ENCODE results near the gene ZNF629. TPM values are rescaled to one million over a fixed set of nuclear protein-coding genes. Genes with fewer than 3 reads are reported as not detected.

The ZNF629 gene
- total RNA-seq, 1 donor from 2014 or later: 35.5 TPM

- no peaks in the 10 kb centered on the region for H3K4me1 Mint-ChIP-seq (ENCODE audit: unreplicated experiment)
- H3K27ac Mint-ChIP-seq: no peak overlapping the region
- H3K4me3 Mint-ChIP-seq: no peak overlapping the region
- no peaks in the 10 kb centered on the region for H3K9me3 Mint-ChIP-seq
- no peaks in the 10 kb centered on the region for H3K27me3 Mint-ChIP-seq
- TF ChIP-seq, protein P1, sequence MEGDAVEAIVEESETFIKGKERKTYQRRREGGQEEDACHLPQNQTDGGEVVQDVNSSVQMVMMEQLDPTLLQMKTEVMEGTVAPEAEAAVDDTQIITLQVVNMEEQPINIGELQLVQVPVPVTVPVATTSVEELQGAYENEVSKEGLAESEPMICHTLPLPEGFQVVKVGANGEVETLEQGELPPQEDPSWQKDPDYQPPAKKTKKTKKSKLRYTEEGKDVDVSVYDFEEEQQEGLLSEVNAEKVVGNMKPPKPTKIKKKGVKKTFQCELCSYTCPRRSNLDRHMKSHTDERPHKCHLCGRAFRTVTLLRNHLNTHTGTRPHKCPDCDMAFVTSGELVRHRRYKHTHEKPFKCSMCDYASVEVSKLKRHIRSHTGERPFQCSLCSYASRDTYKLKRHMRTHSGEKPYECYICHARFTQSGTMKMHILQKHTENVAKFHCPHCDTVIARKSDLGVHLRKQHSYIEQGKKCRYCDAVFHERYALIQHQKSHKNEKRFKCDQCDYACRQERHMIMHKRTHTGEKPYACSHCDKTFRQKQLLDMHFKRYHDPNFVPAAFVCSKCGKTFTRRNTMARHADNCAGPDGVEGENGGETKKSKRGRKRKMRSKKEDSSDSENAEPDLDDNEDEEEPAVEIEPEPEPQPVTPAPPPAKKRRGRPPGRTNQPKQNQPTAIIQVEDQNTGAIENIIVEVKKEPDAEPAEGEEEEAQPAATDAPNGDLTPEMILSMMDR (conservative IDR thresholded peaks at IDR 0.05): no peak
- no peak for DNase-seq (ENCODE audit: extremely low spot score, unreplicated experiment)
- H3K36me3 Mint-ChIP-seq: peaks cover 33% of the 10 kb centered on the region
These were observed 57.9 kb downstream of the ZNF629 start for GRCh38 chr16:30728899-30729672.

Other genes starting within 250 kb of the ZNF629 start
- 16.8 and 20.2 TPM in 2 replicates for gene ZNF764, start 228.8 kb downstream of the ZNF629 start, total RNA-seq (ENCODE audit: low replicate concordance)
- gene ZNF688, start 215.5 kb downstream of the ZNF629 start, total RNA-seq (ENCODE audit: low replicate concordance): 9.8 and 14.3 TPM in 2 replicates
- gene ZNF785, start 201.5 kb downstream of the ZNF629 start, total RNA-seq (ENCODE audit: low replicate concordance): 22.4 and 29.1 TPM in 2 replicates
- gene ZNF689, start 176.8 kb downstream of the ZNF629 start, total RNA-seq (ENCODE audit: low replicate concordance): 8.1 and 14.9 TPM in 2 replicates
- gene PRR14, start 136.2 kb downstream of the ZNF629 start, total RNA-seq (ENCODE audit: low replicate concordance): 41.1 and 45.0 TPM in 2 replicates
- gene FBRS, start 128.8 kb downstream of the ZNF629 start, total RNA-seq (ENCODE audit: low replicate concordance): 77.3 and 78.2 TPM in 2 replicates
- 62.8 and 73.5 TPM in 2 replicates for gene SRCAP, start 88.0 kb downstream of the ZNF629 start, total RNA-seq (ENCODE audit: low replicate concordance)
- gene PHKG2, start 38.8 kb downstream of the ZNF629 start, total RNA-seq (ENCODE audit: low replicate concordance): 41.5 and 42.4 TPM in 2 replicates
- 14.2 and 15.0 TPM in 2 replicates for gene CFAP119, start 25.1 kb downstream of the ZNF629 start, total RNA-seq (ENCODE audit: low replicate concordance)
- gene RNF40, start 24.9 kb downstream of the ZNF629 start, total RNA-seq (ENCODE audit: low replicate concordance): 107 and 131 TPM in 2 replicates
- gene BCL7C, start 106.9 kb upstream of the ZNF629 start, total RNA-seq (ENCODE audit: low replicate concordance): 26.3 and 35.0 TPM in 2 replicates
- gene CTF1, start 109.4 kb upstream of the ZNF629 start, total RNA-seq (ENCODE audit: low replicate concordance): 2.5 and 3.1 TPM in 2 replicates
- 29.0 and 46.4 TPM in 2 replicates for gene FBXL19, start 136.4 kb upstream of the ZNF629 start, total RNA-seq (ENCODE audit: low replicate concordance)
- gene ORAI3, start 161.9 kb upstream of the ZNF629 start, total RNA-seq (ENCODE audit: low replicate concordance): 18.7 and 19.4 TPM in 2 replicates
- 19.3 and 25.0 TPM in 2 replicates for gene SETD1A, start 170.5 kb upstream of the ZNF629 start, total RNA-seq (ENCODE audit: low replicate concordance)
- 5.8 and 6.9 TPM in 2 replicates for gene HSD3B7, start 198.0 kb upstream of the ZNF629 start, total RNA-seq (ENCODE audit: low replicate concordance)
- gene STX1B, start 223.4 kb upstream of the ZNF629 start, total RNA-seq (ENCODE audit: low replicate concordance): 1.0 and 9.9 TPM in 2 replicates
- 35.3 and 38.5 TPM in 2 replicates for gene STX4, start 246.4 kb upstream of the ZNF629 start, total RNA-seq (ENCODE audit: low replicate concordance)

Measured in type B pancreatic cell (in vitro differentiated cells).